Effector memory CD8-positive, alpha-beta T cell (primary cell): ENCODE data around the gene LDLRAD4.

Experiments
- ATAC-seq: fragments of 150-1000 bp; cut with Tn5 transposase; replicated peaks from 2 replicates; pipeline ENCODE4 v1.10.0; 2021; ENCODE audit warnings: mild to moderate bottlenecking, moderate library complexity
- DNase-seq, 3 experiments: peaks; one replicate each; pipeline ENCODE4 v3.0.0; 2021
- H3K27ac Mint-ChIP-seq, 2 donors: one replicate each; pipeline ENCODE4 v1.8.0; 2022; ENCODE audit warnings: mild to moderate bottlenecking in 2 of 2, mixed read lengths in 2 of 2, moderate library complexity in 2 of 2
- H3K27me3 Mint-ChIP-seq, 2 donors: one replicate each; pipeline ENCODE4 v1.8.0; 2022; ENCODE audit warnings: mixed read lengths in 2 of 2
- H3K36me3 Mint-ChIP-seq: one replicate; pipeline ENCODE4 v1.8.0; 2022; ENCODE audit warnings: mild to moderate bottlenecking, moderate library complexity, mixed read lengths; ENCODE audit not compliant: insufficient read depth
- H3K4me1 Mint-ChIP-seq, 2 donors: one replicate each; pipeline ENCODE4 v1.8.0; 2022; ENCODE audit warnings: low read depth in 2 of 2, mixed read lengths in 2 of 2
- H3K4me3 Mint-ChIP-seq, 2 donors: one replicate each; pipeline ENCODE4 v1.8.0; 2022; ENCODE audit warnings: mild to moderate bottlenecking in 2 of 2, mixed read lengths in 2 of 2, moderate library complexity in 2 of 2
- H3K9me3 Mint-ChIP-seq, 2 donors: one replicate each; pipeline ENCODE4 v1.8.0; 2022; ENCODE audit warnings: mixed read lengths in 2 of 2

The LDLRAD4 gene

DNA sequence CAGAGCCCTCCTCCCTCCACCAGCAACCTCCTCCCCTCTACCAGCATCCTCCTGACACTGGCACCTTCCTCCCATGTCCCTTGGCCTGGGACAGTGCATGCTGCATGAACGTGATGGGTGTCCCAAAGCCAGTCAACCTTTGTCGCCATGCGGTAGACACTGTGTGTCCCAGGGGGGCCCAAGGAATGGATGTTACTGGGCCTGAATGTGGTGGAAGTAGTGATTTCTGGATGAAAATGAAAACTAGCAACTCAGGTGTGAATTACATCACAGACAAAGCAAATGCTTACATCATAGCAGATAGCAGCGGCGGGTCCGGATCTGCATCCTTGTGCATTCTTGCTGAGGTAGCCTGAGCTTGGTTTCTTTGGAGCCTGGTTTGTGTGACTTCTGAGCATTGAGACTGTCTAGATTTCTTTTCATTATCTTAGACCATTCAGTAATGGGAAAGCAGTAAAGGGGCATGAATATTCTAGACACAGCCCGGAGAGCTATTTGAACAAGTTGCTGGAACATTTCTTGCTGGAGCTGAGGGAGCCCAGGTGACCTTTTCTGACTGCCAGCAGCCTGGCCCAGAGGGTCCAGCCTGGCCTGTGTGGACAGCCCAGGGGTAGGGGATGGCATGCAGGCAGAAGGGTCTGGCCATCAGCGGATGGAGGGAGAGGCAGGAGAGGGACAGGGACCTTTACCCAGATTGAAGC, 407.4 kb downstream of the LDLRAD4 start:
- no peak for DNase-seq
- no peak for ATAC-seq
- Mint-ChIP-seq H3K9me3 (no peaks in the 10 kb centered on the region), H3K36me3 (peaks cover 2% of the 10 kb centered on the region), H3K4me3 (no peak overlapping the region), H3K4me1 (peaks cover 3 to 7% of the 10 kb centered on the region in 2 donors), H3K27ac (no peak overlapping the region), H3K27me3 (no peaks in the 10 kb centered on the region)

DNA sequence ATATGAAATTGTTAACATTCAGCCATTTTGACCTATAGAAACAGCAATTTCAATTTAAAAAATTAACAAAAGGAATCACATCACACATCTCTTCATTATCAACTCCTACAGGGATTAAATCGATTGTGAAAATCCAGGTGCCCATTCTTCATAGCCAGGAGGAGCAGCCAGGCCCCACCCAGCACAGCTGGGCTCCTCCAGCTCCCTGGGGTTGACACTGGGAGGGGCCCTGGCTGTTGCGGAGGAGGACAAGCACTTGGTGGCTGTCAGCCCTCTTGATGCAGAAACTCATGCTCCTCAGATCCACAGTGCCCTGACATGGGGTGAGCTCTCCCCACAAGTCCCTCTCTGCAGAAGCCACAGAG, 408.0 kb downstream of the LDLRAD4 start:
- Mint-ChIP-seq H3K27ac (no peak overlapping the region), H3K27me3 (no peaks in the 10 kb centered on the region), H3K9me3 (no peaks in the 10 kb centered on the region), H3K4me1 (peaks cover 3 to 7% of the 10 kb centered on the region in 2 donors), H3K36me3 (peaks cover 2% of the 10 kb centered on the region), H3K4me3 (no peak overlapping the region)
- ATAC-seq, result no peak
- no peak for DNase-seq

DNA sequence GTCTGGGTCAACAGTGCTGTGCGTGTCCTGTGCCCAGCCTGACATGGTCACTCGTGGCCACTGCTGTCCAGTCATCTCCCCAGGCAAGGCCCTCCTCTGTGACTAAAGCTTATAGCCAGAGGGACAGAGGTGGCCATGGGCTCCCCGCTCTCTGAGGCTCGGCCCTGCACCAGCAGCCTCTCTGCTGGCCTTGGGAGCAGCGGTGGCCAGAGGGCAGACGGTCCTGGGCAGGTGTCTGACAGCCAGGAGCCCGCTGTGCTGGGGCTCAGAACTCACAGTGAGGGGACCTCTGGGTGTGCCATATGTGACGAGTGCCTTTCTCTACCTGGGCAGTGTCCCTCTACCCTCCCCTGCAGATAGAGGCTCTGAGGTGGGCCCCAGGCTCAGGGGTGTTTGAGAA, 409.1 kb downstream of the LDLRAD4 start:
- H3K4me1 Mint-ChIP-seq, result peaks cover 3 to 7% of the 10 kb centered on the region in 2 donors
- no peak overlapping the region for H3K4me3 Mint-ChIP-seq
- no peaks in the 10 kb centered on the region for H3K27me3 Mint-ChIP-seq
- DNase-seq (no peak), ATAC-seq (no peak)
- H3K9me3 Mint-ChIP-seq, result no peaks in the 10 kb centered on the region
- peaks cover 2% of the 10 kb centered on the region for H3K36me3 Mint-ChIP-seq
- no peak overlapping the region for H3K27ac Mint-ChIP-seq

DNA sequence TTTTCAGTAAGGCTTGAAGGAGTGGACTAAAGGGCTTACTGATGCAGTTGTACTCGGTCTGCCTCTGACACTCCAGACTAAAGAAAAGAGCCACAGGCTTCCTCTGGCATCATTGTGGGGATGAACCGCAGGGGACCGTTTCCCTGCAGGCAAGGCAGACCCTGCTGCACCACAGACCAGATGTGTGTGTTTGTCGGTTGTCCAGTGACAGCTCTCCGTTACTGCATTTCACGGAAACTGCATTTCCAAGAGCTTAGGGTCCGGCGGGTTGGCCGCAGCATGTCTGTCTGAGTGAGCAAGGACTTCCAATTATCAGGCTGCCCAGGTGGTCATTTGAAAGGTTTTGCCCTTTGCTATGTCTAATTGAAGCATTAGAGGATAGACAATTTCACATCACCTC, 409.7 kb downstream of the LDLRAD4 start:
- ATAC-seq, result no peak
- H3K4me1 Mint-ChIP-seq, result peaks cover 3 to 5% of the 10 kb centered on the region in 2 donors
- no peaks in the 10 kb centered on the region for H3K27me3 Mint-ChIP-seq
- no peak for DNase-seq
- H3K4me3 Mint-ChIP-seq, result no peak overlapping the region
- no peak overlapping the region for H3K27ac Mint-ChIP-seq
- H3K9me3 Mint-ChIP-seq, result no peaks in the 10 kb centered on the region
- no peaks in the 10 kb centered on the region for H3K36me3 Mint-ChIP-seq

DNA sequence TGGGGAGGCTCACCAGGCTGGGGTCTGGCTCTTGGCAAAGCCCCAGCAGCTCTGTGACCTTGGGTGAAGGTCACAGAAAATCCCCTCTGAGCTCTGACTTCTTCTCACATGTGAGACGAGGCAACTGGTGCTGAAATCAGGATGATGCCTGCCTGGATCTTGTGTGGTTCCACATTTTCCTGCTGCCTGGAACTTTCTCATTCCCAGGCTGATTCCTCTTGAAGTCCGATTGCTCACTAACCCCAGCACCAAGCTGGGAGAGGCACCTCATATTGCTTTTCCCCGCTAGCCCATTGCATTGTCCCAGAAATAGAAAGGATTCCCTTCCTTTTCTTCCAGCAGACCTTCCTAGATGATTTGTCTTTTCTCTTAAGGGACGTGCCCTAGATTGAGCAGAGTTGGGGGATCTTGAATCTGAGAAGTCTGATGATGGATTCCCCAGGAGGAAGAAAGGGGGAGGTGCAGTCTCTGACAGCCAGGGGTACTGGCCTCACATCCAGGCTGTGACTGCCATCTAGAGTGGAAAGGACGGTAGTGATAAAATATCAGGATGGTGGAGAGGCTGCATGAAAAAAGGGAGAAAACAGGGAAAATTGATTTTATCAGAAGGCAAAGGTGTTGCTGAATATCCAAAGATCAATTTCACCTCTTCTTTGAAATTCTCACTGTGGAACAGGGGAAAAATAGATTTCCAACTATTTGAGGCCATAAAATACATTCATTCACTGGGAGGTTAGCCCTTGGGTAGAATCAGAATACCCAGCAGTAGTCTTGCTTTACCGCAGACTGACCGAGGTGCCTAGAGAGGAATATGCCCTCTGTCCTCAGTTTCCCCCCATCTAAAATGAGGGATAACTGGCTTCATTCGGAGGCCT, 411.5 kb downstream of the LDLRAD4 start:
- Mint-ChIP-seq H3K27me3 (no peaks in the 10 kb centered on the region), H3K9me3 (no peaks in the 10 kb centered on the region), H3K36me3 (no peaks in the 10 kb centered on the region), H3K27ac (no peak overlapping the region), H3K4me3 (no peak overlapping the region), H3K4me1 (peaks cover 3 to 5% of the 10 kb centered on the region in 2 donors)
- DNase-seq (peak in 2 of 3 experiments; percentile 32 to 42), ATAC-seq (peak; percentile 78)

DNA sequence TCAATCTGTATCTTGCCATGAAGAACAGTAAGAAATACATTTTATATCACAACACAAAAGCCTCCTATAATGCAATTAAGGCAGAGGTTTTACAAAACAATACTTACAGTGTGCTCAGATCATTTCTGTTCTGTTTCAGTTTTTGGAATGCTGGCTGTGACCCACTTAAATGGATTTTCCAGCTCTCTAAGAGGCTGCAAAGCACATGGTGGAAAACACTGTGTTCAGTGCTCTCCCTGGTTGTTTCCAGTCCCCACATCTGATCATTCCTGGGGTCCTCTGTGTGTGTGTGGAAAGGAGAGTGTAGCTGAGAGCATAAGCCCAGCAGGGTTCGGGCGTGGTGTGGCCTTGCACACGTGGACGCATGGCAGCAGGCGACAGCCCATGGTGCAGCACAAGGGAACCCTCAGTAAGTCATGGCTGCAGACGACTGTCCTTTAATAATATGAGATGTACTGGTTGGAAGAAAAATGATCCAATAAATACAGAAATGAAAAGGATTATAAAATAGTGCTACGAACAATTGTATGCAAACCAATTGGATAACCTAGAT, 412.2 kb downstream of the LDLRAD4 start:
- DNase-seq (no peak), ATAC-seq (no peak)
- Mint-ChIP-seq H3K4me3 (no peak overlapping the region), H3K9me3 (no peaks in the 10 kb centered on the region), H3K27ac (no peak overlapping the region), H3K36me3 (no peaks in the 10 kb centered on the region), H3K27me3 (no peaks in the 10 kb centered on the region), H3K4me1 (peaks cover 3 to 5% of the 10 kb centered on the region in 2 donors)

DNA sequence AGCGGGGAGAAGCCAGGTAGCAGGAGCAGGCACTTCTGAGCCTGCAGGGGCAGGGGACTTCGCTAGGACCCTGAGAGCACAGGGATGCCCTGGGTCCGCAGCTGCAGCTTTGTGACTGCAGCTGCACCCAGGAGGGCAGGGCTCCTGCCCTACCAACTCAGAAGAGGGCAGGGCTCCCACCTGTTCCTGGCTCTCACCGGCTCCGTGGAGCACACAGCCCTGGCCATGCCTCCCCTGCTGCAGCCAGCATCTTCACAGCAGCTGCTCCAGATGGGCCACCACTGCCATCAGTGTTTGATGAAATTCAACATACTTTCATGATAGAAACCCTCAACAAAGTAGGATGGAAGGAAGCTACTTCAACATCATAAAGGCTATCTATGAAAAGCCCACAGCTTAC, 415.1 kb downstream of the LDLRAD4 start:
- H3K27ac Mint-ChIP-seq, result no peak overlapping the region
- DNase-seq, result no peak
- peaks cover 3 to 5% of the 10 kb centered on the region in 2 donors for H3K4me1 Mint-ChIP-seq
- H3K4me3 Mint-ChIP-seq, result no peak overlapping the region
- no peaks in the 10 kb centered on the region for H3K36me3 Mint-ChIP-seq
- no peaks in the 10 kb centered on the region for H3K27me3 Mint-ChIP-seq
- no peak for ATAC-seq
- H3K9me3 Mint-ChIP-seq, result no peaks in the 10 kb centered on the region

DNA sequence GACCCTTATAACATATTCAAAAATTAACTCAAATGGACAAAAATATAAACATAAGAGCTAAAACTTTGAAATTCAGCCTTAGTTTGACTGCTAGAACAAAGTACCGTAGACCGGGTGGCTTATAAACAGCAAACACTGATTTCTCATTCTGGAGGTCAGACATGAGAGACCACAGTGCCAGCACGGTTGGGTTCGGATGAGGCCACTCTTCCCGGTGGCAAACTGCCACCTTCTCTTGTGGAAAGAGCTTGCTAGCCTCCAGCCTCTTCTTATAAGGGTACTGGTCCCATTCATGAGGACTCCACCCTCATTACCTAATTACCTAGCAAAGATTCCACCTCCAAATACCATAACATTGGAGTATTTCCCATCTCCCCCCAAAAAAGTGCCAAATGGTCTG, 416.5 kb downstream of the LDLRAD4 start:
- Mint-ChIP-seq H3K27ac (no peak overlapping the region), H3K27me3 (no peaks in the 10 kb centered on the region), H3K4me1 (peaks cover 0 to 1% of the 10 kb centered on the region in 2 donors), H3K36me3 (no peaks in the 10 kb centered on the region), H3K4me3 (no peak overlapping the region), H3K9me3 (no peaks in the 10 kb centered on the region)
- DNase-seq, result no peak
- no peak for ATAC-seq

DNA sequence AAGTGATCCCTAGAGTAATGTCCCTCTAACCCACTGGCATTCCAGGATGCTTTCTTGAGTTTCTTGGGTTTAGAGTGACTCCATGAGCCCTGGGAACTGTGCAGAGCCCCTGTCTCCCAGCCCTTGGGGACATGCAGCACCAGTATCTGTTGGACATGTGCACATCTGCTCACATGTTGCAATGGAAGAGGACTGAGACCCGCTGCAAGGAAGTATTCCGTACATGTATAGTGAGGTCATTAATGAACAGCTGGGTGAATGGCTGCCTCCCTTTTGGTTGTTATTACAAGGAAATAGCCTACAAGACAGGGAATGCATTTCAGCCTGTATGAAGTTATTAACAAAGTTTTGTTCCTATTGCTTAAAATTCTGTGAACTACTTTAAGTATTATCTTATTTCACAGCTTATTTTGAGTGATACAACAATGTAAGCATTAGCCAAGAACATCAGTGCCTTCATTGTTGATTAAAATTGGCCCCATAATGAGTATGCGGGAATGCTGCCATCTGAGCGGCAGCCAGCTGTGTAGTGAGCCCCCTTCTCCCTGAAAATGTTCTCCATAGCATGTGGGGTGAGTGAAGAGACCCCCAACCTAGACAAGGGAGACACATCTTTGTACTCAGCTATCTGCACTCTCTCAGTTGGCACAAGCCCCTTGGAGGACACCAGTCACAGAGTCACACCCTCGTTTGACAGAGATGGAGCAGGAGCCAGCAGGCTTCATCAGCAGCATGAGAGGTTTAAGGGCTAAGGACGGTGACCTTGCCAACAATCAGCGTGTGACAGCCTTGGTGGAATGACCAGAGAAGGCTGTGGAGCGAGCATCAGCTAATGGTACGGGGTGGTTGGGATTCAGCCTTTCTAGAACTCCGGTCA, 420.4 kb downstream of the LDLRAD4 start:
- peaks cover 2% of the 10 kb centered on the region for H3K36me3 Mint-ChIP-seq
- DNase-seq (no peak), ATAC-seq (no peak)
- H3K27me3 Mint-ChIP-seq, result no peaks in the 10 kb centered on the region
- H3K4me3 Mint-ChIP-seq, result no peak overlapping the region
- no peaks in the 10 kb centered on the region for H3K4me1 Mint-ChIP-seq
- no peak overlapping the region for H3K27ac Mint-ChIP-seq
- no peaks in the 10 kb centered on the region for H3K9me3 Mint-ChIP-seq

DNA sequence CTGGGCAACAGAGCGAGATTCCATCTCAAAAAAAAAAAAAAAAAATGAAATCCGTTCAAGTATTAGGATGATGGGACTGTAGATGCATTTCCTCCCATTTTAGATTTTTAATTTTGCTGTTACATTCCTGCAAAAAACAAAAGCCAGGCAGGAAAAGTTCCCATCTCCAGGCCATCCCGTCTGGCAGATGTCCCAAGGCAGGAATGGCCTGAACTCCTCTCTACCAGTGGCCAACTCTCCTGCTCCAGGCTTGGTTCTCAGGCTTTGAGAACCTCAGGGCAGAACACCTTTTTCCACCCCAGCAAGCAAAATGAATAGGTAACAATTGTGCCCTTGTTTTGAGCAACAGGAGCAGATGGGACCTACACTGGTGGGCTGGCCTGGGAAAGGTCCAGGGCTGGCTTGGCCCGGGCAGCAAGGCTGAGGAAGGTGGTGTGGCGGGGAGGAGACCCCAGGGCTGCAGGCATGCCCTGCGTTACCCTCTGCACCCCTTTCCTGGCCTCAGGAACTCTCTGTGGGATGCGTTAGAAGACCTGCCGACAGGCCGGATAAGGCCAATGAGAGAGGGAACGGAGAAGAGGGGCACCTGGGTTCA, 421.8 kb downstream of the LDLRAD4 start:
- no peaks in the 10 kb centered on the region for H3K9me3 Mint-ChIP-seq
- H3K4me1 Mint-ChIP-seq, result no peaks in the 10 kb centered on the region
- no peak for ATAC-seq
- no peak overlapping the region for H3K27ac Mint-ChIP-seq
- no peak overlapping the region for H3K4me3 Mint-ChIP-seq
- H3K27me3 Mint-ChIP-seq, result no peaks in the 10 kb centered on the region
- peaks cover 12% of the 10 kb centered on the region for H3K36me3 Mint-ChIP-seq
- DNase-seq, result no peak

DNA sequence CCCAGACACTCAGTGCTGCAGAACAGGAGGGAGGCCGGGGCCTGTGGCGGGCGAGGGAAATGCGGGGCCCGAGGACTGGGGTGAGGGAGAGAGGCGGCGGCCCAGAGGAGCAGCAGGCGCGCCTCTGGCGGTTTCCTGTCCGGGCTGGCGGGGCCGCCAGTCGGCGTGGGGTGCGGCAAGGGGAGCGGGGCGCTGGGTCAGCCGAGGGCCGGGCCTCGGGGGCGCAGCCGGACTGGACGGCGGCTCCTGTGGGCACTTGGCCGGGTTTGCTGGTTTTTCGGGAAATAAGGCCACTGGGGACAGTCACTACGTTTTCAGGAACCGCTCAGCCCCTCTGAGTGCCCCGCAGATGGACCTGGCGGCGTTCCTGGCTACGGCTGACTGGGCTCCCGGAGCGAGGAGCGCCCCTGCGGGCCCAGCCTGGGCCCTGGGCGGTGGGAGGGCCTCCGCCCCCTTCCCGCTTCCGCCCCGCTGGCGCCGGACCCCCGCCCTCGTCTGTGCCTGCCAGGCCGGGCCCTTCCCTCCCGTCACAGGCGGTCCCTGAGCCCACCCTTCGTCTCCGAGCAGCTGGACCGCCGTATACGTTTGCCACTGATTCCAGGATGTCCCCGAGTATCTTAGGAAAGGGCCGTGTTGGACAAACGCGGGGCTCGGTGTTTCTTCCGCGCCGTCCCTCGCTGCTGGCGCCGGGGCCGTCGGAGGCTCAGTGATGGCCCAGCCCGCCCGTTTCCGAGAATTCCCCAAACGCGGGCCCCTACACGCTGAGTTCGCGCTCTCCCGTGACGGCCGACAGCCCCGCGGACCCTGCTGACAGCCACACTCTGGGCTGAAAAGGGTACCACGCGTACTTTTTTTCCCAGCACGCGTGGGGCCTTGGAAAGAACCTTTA, 423.2 kb downstream of the LDLRAD4 start:
- no peak overlapping the region for H3K27ac Mint-ChIP-seq
- no peak for DNase-seq

DNA sequence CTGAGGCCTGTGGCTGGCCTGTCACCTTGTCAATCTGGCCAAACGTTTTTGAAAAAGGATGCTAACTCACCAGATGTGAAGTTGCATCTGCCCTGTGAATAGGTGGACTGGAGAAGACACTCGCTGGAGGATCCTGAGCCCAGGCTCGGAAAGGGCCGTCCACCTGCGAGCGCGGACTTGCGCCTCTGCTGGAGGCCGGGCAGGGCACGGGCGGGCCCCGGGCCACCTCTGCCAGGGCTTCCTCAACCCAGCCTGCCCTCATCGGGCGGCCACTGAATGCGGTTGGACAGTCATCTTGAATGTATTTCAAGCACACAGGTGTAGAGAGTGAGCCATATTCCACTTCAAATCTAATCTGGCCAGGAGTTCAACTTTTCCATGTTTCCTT, 423.9 kb downstream of the LDLRAD4 start:
- no peaks in the 10 kb centered on the region for H3K4me1 Mint-ChIP-seq
- H3K27ac Mint-ChIP-seq, result no peak overlapping the region
- no peak for DNase-seq
- no peaks in the 10 kb centered on the region for H3K27me3 Mint-ChIP-seq
- ATAC-seq, result no peak
- no peaks in the 10 kb centered on the region for H3K9me3 Mint-ChIP-seq
- H3K4me3 Mint-ChIP-seq, result no peak overlapping the region
- peaks cover 15% of the 10 kb centered on the region for H3K36me3 Mint-ChIP-seq

More for the DNA sequence above, 423.2 kb downstream of the LDLRAD4 start:
- no peak for ATAC-seq
- Mint-ChIP-seq H3K4me3 (no peak overlapping the region), H3K9me3 (no peaks in the 10 kb centered on the region), H3K4me1 (no peaks in the 10 kb centered on the region), H3K27me3 (no peaks in the 10 kb centered on the region), H3K36me3 (peaks cover 15% of the 10 kb centered on the region)
